Renal pelvis (tissue), 4 donors: ENCODE measurements around the gene PXMP4. TPM values are rescaled to one million over a fixed set of nuclear protein-coding genes. Genes with fewer than 3 reads are reported as not detected.

Experiments used
- DNase-seq: peaks from one replicate; pipeline ENCODE4 v3.0.0-alpha.2; 2013
- polyA plus RNA-seq, 3 donors: library from polyadenylated mRNA; unstranded; fragments of 120-200 nt; gene quantifications; one replicate each; pipeline ENCODE4 v1.2.1, GENCODE V29; 2013; ENCODE audit not compliant: insufficient read length in 3 of 3

PXMP4 gene
- polyA plus RNA-seq, 3 donors: 8.1 to 11.8 (median 8.9) TPM

- no peak for DNase-seq
Measured at GRCh38 chr20:33657704-33658095, 62.4 kb downstream of the PXMP4 start.

- DNase-seq: no peak
Measured at GRCh38 chr20:33656783-33657703, 63.1 kb downstream of the PXMP4 start.

GRCh38 chr20:33656010-33656782, 63.9 kb downstream of the PXMP4 start:
- no peak for DNase-seq

GRCh38 chr20:33655164-33655563, 64.9 kb downstream of the PXMP4 start:
- no peak for DNase-seq

- no peak for DNase-seq
Measured at GRCh38 chr20:33654680-33655161, 65.4 kb downstream of the PXMP4 start.

GRCh38 chr20:33653900-33654596, 66.1 kb downstream of the PXMP4 start:
- no peak for DNase-seq

GRCh38 chr20:33653218-33653899, 66.8 kb downstream of the PXMP4 start:
- peak; percentile 78 for DNase-seq

Other genes with a start within 250 kb of the PXMP4 start
- 10 to 100 TPM; 22.6 to 35.2 (median 30.1) TPM for gene CBFA2T2, start 230.2 kb downstream of the PXMP4 start, polyA plus RNA-seq
- gene C20orf144, start 58.0 kb downstream of the PXMP4 start, polyA plus RNA-seq: under 1 TPM; 0.26 to 0.49 (median 0.43) TPM
- under 1 TPM; 0.45 to 0.71 (median 0.50) TPM for gene ACTL10, start 53.4 kb downstream of the PXMP4 start, polyA plus RNA-seq
- gene NECAB3, start 45.9 kb downstream of the PXMP4 start, polyA plus RNA-seq: 10 to 100 TPM; 17.2 to 23.2 (median 19.2) TPM
- gene E2F1, start 33.9 kb downstream of the PXMP4 start, polyA plus RNA-seq: 10 to 100 TPM; 12.1 to 14.6 (median 14.3) TPM
- 1 to 10 TPM; 3.3 to 4.4 (median 4.4) TPM for gene ZNF341, start 11.7 kb upstream of the PXMP4 start, polyA plus RNA-seq
- gene CHMP4B, start 91.0 kb upstream of the PXMP4 start, polyA plus RNA-seq: 100 to 1,000 TPM in 1 of 3 donors, 10 to 100 TPM in 2; 96.0 to 119 (median 99.3) TPM